GM20431 (cell line): ENCODE results near the gene ASS1.

Experiments
- in situ Hi-C: fragments of 300-500 bp; cut with MseI, MboI; formaldehyde crosslinking; loops from one replicate; pipeline ENCODE4 v1.15.0; 2020; ENCODE audit warnings: low sequenced_read_pairs; ENCODE audit not compliant: unreplicated experiment

The ASS1 gene

DNA sequence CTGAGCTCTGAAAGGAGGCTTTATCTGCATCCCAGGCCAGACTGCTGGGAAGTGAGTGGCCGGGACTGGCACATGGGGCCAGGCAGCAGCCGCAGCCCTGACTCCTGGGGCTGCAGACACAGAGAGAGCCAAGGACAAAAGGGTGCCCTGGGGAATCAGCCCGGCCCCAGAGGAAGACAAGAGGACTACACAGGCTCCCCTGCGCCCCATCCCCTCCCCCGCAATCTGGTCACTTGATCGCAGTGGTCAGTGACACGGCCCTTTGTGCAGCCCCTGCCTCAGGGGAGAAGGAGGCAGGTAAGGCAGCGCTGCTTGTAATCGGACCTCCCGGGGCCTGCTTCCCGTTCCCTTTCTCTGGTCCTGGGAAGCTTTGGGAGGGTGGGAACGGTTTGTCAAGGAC lies 79.2 kb downstream of the ASS1 start:
- in situ Hi-C loops: no loop called here

DNA sequence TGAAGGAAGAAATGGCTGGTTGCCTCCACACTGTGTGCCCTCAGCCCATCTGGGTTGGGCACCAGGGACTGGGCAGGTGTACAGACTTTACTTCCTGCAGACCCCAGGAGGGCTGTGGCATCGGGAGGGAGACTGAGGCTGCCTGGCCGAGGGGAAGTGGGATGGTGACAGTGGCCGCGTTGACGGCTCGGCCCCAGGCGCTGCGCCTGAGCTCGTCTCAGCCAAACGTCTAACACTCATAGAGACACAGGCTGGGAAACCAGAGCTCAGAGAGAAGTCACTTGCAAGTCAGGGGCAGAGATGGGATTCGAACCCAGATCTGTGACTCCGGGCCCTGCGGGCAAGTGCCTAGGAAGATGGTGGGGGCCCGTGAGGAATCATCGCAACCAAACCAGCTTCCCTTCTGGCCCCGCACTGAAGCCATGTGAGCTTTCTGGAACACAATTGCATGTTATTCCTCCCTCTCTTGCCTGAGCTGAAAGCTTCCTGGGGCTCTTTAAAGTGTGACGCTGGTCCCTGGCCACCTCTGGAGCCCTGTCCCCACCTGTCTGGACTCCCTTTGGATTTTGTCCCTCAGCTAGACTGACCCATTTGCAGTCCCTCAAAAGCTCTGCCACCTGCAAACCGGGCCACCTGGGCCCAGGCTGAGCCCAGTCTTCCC lies 81.6 kb downstream of the ASS1 start:
- in situ Hi-C loops: no loop called here

DNA sequence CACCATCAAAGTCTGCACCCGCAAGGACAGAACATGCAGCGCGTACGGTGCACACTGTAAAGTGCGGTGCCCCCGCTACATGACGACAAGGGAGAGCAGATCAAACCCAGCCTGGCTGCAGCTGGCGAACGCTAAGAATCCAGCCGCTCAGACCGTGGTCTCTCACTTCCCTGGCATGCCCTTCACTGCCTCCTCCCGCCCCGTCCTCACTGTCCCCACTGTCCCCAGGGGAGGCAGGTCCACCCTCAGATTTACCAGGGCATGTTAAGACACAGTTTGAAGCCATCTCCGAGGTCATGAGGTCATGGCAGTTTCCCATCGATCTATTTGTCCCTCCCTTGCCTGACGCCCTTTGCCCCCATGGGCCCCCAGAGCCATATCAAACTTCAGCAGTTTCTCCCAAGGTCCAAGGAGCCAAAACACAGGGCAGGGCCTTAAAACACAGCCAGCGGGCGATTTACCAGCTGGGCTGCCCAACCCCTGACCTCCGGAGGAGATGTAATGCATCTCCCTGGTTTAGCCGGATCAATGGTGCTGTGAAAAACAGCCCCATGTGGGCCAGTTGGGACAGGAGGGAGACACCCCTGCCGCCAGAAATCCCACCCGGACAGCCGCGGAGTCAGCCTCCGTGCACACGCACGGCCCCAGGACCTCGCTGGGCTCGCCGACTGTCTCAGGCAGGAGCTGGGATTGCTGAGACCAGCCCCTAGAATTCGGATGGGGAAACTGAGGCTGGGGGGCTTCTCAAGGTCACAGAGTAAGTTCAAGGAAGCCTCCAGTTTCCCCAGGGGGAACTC lies 82.3 kb downstream of the ASS1 start:
- in situ Hi-C loops: no loop called here

DNA sequence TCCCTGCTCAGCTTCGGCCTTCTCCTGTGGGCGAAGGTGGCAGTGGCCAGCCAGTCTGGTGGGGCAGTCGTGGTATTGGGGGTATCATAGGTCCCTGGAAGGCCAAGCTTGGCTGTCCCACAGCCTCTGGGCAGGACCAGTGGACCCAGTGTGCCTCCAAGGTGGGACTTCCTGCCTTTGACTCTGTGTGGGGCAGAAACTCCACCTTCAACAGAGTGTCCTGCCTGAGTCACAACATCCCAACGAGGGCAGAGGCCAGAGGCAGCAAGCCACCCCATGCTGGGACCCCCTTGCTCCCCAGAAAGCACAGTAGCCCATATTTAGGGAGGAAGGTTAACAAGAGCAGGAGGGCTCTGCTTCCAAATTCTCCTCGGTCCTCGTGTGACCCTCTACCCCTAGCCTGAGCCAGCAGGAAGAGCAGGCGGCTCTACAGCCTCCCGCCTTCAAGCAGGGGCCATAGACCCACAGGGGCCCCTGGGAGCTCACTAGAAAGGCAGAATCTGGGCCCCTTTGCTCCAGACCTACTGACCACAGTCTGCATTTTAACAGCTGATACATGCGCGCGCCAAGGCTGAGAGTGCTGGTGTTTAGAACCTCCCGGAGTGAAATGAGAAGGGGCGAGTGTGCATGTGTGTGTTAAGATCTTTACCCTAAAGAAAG lies 83.0 kb downstream of the ASS1 start:
- in situ Hi-C loops: no loop called here

DNA sequence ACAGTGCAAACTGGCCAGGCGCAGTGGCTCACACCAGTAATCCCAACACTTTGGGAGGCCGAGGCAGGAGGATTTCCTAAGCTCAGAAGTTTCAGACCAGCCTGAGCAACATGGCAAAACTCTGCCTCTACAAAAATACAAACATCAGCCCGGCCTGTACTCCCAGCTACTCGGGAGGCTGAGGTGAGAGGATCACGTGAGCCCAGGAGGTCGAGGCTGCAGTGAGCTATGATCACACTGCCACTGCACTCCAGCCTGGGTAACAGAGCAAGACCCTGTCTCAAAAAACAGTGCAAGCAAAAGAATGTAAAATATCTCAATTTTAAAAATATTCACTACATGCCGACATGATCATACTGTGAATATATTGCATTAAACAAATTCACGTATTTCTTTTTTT lies 83.9 kb downstream of the ASS1 start:
- in situ Hi-C loops: no loop called here

DNA sequence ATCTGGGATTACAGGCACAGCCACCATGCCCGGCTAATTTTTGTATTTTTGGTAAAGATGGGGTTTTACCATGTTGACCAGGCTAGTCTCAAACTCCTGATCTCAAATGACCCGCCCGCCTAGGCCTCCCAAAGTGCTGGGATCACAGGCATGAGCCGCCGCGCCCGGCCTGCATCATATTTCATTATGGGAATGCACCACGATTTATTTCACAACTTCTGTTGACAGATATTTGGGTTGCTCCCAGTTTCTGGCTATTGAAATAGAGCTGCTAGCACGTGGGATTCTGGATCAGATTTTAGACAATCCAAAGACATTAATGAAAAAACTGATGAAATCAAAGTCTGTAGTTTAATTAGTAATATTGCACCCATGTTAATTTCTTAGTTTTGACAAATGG lies 86.2 kb downstream of the ASS1 start:
- in situ Hi-C loops: no loop called here

DNA sequence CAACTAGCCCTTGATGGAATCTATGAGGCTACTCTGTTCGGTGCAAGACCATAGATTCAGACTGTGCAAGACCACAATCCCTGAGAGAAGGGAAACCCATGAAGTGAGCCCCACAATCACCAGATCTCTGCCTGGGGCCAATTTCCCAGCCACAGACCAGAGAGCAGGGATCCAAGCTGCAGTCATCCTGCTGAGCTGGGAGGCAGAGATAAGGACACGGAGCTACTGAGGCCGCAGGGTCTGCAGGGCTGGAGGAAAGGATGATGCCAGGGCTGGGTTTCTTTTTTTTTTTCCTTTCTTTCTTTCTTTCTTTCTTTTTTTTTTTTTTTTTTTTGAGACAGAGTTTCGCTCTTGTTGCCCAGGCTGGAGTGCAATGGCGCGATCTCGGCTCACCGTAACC lies 86.9 kb downstream of the ASS1 start:
- in situ Hi-C loops: no loop called here

DNA sequence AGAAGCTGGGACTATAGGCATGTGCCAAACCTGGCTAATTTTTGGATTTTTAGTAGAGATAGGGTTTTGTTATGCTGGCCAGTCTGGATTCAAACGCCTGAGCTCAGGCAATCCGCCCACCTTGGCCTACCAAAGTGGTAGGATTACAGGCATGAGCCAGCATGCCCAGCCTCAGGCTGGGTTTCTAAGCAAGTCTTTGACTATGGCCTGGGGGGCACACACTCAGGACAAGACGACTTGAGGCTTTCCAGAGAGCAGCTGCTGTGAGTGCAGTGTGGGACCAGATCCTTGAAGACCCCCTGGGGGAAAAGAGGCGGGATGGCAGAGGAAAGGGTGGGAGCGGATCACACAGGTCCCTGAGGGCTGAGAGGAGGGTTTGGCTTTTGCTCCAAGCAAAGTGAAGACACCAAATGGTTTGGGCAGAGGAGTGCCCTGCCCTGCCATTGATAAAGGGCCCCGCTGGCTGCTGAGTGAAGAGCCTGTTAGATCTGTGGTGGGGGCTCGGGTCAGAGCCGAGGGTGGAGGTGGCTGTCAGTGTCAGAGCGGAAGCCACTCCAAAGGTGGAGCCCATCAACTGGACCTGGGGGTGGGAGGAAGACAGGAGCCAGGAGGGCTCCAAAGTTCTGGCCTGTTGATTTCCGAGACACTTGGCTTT lies 87.8 kb downstream of the ASS1 start:
- in situ Hi-C loops: no loop called here

DNA sequence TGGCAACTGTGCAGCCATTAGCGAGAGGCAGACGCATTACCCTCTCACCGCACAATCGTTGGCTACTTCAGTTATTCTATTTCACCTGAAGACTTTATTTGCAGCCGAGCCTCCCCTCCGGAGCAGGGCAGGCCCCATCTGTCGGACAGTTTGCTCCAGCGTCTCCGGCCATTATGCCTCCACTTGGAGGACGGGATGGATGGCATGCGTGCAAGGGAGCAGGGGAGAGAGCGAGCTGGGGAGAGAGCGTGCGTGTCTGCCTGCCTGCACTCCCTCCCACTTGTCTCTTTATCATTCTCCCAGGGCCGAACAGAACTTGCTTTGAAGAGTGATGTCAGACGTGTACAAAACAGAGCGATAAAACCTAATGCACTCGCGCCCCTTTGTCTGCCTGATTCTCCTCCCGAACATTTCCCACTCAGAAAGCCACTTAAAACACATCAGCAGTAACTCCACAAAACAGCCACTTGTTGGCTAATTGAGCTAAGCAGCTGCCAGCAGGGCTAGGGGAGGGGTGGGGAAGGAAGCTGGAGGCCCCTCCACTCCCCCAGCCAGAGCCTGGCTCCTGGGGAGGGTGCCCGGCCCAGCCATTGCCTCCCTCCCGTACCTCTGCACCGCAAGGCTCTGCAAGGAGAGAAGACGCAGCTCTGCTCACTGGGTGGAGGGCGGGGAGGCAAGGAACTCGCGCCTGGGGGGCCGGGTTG lies 91.2 kb downstream of the ASS1 start:
- in situ Hi-C loops: no loop called here

DNA sequence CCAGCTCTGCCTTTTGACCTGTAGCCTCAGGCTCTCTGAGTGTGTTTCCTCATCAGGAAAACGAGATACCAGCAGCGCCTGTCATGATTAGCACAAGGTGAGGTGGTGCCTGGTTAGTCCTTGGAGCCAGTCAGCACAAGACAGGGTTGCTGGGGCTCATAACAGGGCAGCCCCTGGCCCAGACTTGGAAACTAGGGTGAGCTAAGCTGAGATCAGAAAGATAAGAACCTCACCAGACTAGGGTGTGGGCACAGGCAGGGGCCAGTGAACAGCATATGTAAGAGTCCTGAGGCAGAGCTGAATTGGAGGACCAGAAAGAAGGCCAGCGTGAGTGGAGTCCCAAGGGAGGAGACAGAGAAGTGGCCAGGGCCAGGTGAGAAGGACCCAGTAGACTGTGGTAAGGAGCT lies 91.9 kb downstream of the ASS1 start:
- in situ Hi-C loops: no loop called here

DNA sequence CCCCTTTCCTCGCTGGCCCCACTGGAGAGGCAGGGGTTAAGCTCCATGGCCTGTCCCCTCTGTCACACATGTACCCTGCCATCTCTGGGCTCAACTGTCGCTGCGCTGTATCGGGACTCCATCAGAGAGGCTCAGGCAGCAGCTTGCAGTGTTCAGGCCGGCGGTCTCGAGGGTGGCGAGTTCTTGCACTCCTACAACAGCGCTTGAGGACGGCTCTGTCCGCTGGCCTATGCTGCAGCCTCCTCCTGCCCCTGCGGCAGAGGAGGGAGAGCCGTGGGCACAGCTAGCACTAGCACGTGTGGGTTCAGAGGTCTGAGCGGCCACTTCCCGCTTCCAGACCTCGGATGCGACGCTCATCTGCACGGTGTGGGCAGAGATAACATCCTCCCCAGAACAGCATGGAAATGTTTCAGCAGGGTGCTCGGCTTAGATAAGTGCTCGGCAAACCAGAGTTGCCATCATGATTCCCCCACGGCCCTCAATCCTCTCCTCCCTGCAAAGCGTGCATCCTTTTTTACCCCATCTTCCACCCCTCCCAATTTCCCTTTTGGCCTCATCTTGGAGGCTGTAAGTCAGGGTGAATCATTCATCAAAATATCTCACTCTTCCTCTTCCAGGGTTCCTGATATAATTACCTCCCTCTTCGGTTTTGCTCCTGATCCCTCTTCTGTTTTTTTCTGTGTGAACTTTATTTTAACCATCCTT lies 92.7 kb downstream of the ASS1 start:
- in situ Hi-C loops: no loop called here

DNA sequence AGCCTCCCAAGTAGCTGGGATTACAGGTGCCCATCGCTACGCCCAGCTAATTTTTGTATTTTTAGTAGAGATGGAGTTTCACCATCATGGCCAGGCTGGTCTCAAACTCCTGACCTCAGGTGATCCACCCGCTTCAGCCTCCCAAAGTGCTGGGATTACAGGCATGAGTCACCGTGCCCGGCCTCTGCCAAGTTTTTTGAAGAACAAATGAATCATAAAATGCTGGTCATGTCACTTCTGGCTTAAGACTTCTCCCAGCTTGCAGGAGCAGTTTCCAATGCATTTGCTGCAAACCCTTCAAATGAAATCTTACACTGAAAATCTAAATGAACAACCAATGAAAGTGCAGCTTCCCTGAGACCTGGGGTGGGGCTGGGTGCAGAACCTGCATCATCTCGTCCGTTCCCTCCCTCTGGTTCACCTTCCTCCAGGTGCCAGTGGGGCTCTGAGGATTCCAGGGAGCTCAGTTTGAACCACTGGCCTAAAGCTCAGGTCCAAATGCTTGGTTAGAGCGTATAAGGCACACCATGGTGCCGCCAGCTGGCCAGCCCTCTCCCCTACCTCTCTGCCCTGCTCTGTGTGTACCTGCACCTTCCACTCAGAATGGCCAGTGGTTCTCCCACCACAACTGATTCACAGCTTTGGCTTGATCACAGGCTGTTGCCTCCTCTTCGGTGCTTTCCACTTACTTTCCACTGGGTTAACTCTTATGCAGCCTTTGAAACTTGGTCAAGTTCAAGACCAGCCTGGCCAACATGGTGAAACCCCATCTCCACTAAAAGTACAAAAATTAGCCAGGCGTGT lies 94.9 kb downstream of the ASS1 start:
- in situ Hi-C loops: no loop called here

DNA sequence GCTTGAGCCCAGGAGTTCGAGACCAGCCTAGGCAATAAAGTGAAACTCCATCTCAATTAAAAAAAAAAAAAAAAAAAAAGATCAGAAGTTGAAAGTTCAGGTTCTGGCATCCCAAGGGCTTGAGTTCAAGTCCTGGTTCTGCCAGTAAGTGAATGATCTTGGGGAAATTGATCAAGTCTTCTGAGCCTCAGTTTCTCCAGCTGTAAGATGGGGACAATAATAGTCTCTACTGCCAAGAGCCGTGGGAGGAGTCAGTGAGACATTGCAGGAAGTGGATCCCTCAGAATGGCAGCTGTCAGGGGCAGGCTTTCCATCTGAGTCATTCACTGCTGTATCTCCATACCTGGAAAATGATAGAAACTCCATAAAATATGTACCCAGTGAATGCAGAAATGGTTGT lies 96.8 kb downstream of the ASS1 start:
- in situ Hi-C loops: no loop called here

DNA sequence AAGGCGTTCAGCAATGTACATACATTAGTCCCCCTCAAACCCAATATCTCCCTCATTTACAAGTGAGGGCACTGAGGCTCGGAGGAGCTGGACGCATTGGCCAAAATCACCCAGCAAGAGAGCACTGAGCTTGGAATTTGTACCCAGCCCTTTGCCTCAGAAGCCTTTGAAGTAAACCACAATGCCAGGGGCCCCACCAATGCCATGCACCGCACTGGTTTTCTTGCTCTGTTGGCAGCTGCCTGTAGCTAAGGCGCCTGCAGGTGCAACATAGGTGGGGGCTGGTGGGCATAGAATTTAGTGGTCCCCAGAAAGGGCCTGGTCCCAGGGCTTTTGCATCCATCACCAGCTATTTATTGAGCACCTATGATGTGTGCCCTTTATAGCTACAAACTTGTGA lies 97.3 kb downstream of the ASS1 start:
- in situ Hi-C loops: no loop called here

DNA sequence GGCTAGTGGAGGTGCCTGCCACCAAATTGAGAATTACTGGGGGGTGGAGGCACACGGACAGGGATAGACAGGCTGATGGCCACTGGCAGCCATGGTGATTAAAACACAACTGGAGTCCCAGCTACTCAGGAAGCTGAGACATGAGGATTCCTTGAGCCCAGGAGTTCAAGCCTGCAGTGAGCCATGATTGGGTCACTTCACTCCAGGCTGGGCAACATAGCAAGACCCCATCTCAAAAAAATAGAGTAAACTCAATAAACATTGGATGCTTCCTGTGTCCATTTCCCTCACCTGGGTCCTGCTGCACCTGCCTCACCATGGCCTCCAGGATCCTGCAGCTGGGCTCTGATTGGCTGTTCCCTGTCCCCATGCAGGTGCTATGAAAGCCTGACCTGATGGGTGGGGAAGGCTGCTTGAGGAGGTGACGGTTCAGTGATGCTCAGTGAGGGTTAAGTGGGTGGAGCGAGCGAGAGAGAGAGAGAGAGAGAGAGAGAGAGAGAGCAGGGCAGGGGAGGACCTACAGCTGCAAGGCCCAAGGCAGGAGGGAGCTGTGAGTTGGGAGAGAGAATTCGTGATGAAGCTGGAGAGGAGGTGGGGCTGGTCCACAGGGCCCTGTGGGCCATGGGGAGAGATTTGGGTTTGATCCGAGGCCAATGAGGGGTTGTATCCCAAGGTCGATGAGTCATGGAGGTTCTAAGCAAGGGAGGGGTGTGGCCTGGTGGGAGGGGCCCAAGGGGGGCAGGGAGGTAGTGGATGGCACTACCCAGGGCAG lies 97.9 kb downstream of the ASS1 start:
- in situ Hi-C loops: no loop called here

DNA sequence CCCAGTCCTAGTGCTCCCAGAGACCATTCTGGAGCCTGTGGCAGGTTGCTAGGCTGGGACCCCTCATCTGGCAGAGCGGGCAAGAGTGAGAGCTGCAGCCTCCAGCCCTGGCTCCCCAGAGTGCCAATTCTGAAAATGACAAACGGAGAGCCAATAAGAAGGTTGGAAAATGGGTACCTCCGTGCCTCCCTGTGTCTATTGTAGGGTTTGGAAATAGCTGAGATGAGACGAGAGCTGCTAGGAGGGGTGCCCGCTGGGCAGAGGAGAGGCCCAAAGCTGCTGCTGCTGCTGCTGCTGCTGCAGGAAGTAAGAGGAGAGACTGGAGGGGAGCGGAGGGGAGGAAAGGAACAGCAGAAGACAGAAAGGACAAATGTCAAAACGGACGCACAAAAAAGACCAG lies 98.6 kb downstream of the ASS1 start:
- in situ Hi-C loops: no loop called here

DNA sequence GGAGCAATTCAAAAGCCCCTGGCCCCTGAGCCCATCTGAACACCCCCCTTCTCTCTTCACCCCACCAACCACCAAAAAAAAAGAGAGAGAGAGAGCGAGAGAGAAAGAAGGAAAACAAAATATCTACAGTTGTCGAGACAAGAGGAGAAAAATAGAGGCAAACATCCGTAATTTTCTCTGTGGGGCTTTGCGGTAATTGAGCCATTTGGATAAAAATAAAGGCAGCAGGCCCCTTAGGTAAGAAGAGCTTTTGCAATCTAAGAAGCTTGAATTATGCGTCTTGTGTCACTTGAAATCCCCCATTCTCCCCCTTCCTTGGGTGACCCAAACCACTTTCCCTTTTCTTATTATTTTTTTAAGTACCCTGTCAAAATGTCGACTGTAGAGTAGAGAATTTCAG lies 99.1 kb downstream of the ASS1 start:
- in situ Hi-C loops: no loop called here

DNA sequence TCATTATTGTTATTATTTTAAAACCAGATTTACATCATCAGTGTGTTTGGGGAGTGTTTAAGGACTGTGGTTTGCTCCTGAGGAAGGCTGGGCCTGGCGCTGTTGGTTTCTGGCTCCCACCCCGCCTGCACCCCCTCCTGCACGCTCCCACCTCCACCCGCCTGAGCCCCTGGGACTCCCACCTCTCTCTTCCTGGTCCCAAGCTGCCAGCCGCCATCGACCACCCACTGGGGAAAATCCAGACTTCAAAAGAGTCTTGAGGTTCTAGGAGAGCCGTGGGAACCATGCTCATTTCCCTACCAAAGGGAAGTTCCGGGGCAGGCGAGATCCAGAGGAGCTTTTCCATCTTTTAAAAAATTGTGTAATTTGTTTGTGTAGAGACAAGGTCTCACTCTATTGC lies 99.6 kb downstream of the ASS1 start:
- in situ Hi-C loops: no loop called here
